H9 (cell line): ENCODE results near the gene STIM2. TPM values are rescaled to one million over a fixed set of nuclear protein-coding genes. Genes with fewer than 3 reads are reported as not detected.

Source experiments
- DNase-seq: peaks from one replicate; pipeline ENCODE4 v3.0.0-alpha.2; 2017
- H2AFZ ChIP-seq: one replicate; pipeline ENCODE4 v1.6.1; 2013; ENCODE audit warnings: mild to moderate bottlenecking, low read length, control low read depth, moderate library complexity
- H2AK5ac ChIP-seq: 2 replicates; pipeline ENCODE4 v1.6.1; 2013; ENCODE audit warnings: low read length, control low read depth, mixed read lengths; ENCODE audit not compliant: insufficient read length
- H2BK120ac ChIP-seq: one replicate; pipeline ENCODE4 v1.6.1; 2013; ENCODE audit warnings: low read depth, mild to moderate bottlenecking, low read length, control low read depth, inconsistent platforms; ENCODE audit not compliant: poor library complexity, severe bottlenecking
- H2BK12ac ChIP-seq: 2 replicates; pipeline ENCODE4 v1.6.1; 2013; ENCODE audit warnings: low read length, control low read depth, mixed read lengths, low read depth; ENCODE audit not compliant: insufficient read length
- H2BK15ac ChIP-seq: 2 replicates; pipeline ENCODE4 v1.6.1; 2013; ENCODE audit warnings: low read depth, low read length, control low read depth
- H2BK20ac ChIP-seq: one replicate; pipeline ENCODE4 v1.6.1; 2013; ENCODE audit warnings: low read depth, mild to moderate bottlenecking, low read length, control low read depth, inconsistent platforms; ENCODE audit not compliant: poor library complexity, severe bottlenecking
- H2BK5ac ChIP-seq: 2 replicates; pipeline ENCODE4 v1.6.1; 2013; ENCODE audit warnings: low read length, control low read depth, mixed read lengths; ENCODE audit not compliant: insufficient read length
- H3K14ac ChIP-seq: 2 replicates; pipeline ENCODE4 v1.6.1; 2013; ENCODE audit warnings: low read length, control low read depth; ENCODE audit not compliant: insufficient read depth
- H3K18ac ChIP-seq: 2 replicates; pipeline ENCODE4 v1.6.1; 2013; ENCODE audit warnings: low read depth, mild to moderate bottlenecking, mixed read lengths, low read length, control low read depth; ENCODE audit not compliant: insufficient read length
- H3K23ac ChIP-seq: 2 replicates; pipeline ENCODE4 v1.6.1; 2013; ENCODE audit warnings: low read length, control low read depth, mixed read lengths, low read depth; ENCODE audit not compliant: insufficient read length
- H3K23me2 ChIP-seq: 2 replicates; pipeline ENCODE4 v1.6.1; 2013; ENCODE audit warnings: low read depth, mild to moderate bottlenecking, mixed read lengths, low read length, control low read depth; ENCODE audit not compliant: insufficient read length, poor library complexity, severe bottlenecking
- H3K27ac ChIP-seq: 2 replicates; pipeline ENCODE4 v1.5.1; 2013; ENCODE audit warnings: low read length, control low read depth, mixed read lengths, low read depth; ENCODE audit not compliant: insufficient read length
- H3K27me3 ChIP-seq: 2 replicates; pipeline ENCODE4 v1.6.1; 2013; ENCODE audit warnings: low read length, control low read depth, inconsistent platforms; ENCODE audit not compliant: insufficient read depth
- H3K4ac ChIP-seq: 2 replicates; pipeline ENCODE4 v1.6.1; 2013; ENCODE audit warnings: low read depth, mild to moderate bottlenecking, control low read depth, inconsistent platforms, low read length, moderate library complexity
- H3K4me1 ChIP-seq: 2 replicates; pipeline ENCODE4 v1.6.1; 2013; ENCODE audit warnings: low read length, control low read depth, inconsistent platforms; ENCODE audit not compliant: insufficient read depth
- H3K4me2 ChIP-seq: 2 replicates; pipeline ENCODE4 v1.6.1; 2013; ENCODE audit warnings: low read length, control low read depth, mixed read lengths; ENCODE audit not compliant: insufficient read length, insufficient read depth
- H3K56ac ChIP-seq: 2 replicates; pipeline ENCODE4 v1.6.1; 2013; ENCODE audit warnings: low read depth, mild to moderate bottlenecking, mixed read lengths, low read length, control low read depth; ENCODE audit not compliant: insufficient read length
- H3K79me1 ChIP-seq: 2 replicates; pipeline ENCODE4 v1.6.1; 2013; ENCODE audit warnings: low read depth, mild to moderate bottlenecking, moderate library complexity, low read length, control low read depth, inconsistent platforms; ENCODE audit not compliant: insufficient read depth, poor library complexity, severe bottlenecking
- H3K79me2 ChIP-seq: 2 replicates; pipeline ENCODE4 v1.6.1; 2013; ENCODE audit warnings: low read length, control low read depth, inconsistent platforms; ENCODE audit not compliant: insufficient read depth
- H3K9ac ChIP-seq: 2 replicates; pipeline ENCODE4 v1.6.1; 2013; ENCODE audit warnings: low read length, control low read depth, mixed read lengths; ENCODE audit not compliant: insufficient read length; ENCODE audit errors: extremely low read depth
- H3K9me3 ChIP-seq: one replicate; pipeline ENCODE4 v1.6.1; 2013; ENCODE audit warnings: low read depth, low read length, inconsistent platforms; ENCODE audit not compliant: control insufficient read depth
- H3T11ph ChIP-seq: one replicate; pipeline ENCODE4 v1.6.1; 2013; ENCODE audit warnings: mild to moderate bottlenecking, low read length, control low read depth, inconsistent platforms
- H4K20me1 ChIP-seq: one replicate; pipeline ENCODE4 v1.6.1; 2013; ENCODE audit not compliant: control insufficient read depth, insufficient read length, insufficient read depth
- H4K5ac ChIP-seq: 2 replicates; pipeline ENCODE4 v1.6.1; 2013; ENCODE audit warnings: low read depth, mild to moderate bottlenecking, mixed read lengths, low read length, control low read depth; ENCODE audit not compliant: insufficient read length
- H4K8ac ChIP-seq: replicated peaks from 2 replicates; pipeline ENCODE4 v1.6.1; 2013; ENCODE audit warnings: low read length, control low read depth, mixed read lengths, low read depth; ENCODE audit not compliant: insufficient read length
- H4K91ac ChIP-seq: 2 replicates; pipeline ENCODE4 v1.6.1; 2013; ENCODE audit warnings: low read depth, mild to moderate bottlenecking, moderate library complexity, mixed read lengths, low read length, control low read depth; ENCODE audit not compliant: insufficient read length
- H3K27ac Mint-ChIP-seq, 3 experiments: 2 replicates in 2 of 3; 3 replicates in 1 of 3; pipeline ENCODE4 v1.8.0; 2020 to 2021; ENCODE audit warnings: mixed read lengths in 3 of 3, mild to moderate bottlenecking in 1 of 3, moderate library complexity in 1 of 3
- H3K27me3 Mint-ChIP-seq: 2 replicates; pipeline ENCODE4 v1.8.0; 2021; ENCODE audit warnings: low read depth, mild to moderate bottlenecking, moderate library complexity, mixed read lengths
- H3K36me3 Mint-ChIP-seq, 3 experiments: 2 replicates in 2 of 3; 3 replicates in 1 of 3; pipeline ENCODE4 v1.8.0; 2020 to 2021; ENCODE audit warnings: low read depth in 3 of 3, mixed read lengths in 3 of 3; ENCODE audit not compliant: insufficient read depth in 1 of 3
- H3K4me1 Mint-ChIP-seq, 2 experiments: 2 replicates each; pipeline ENCODE4 v1.8.0; 2020; ENCODE audit warnings: mixed read lengths in 2 of 2
- H3K4me3 Mint-ChIP-seq, 2 experiments: 2 replicates in 1 of 2; 3 replicates in 1 of 2; pipeline ENCODE4 v1.8.0; 2020 to 2021; ENCODE audit warnings: mild to moderate bottlenecking in 2 of 2, mixed read lengths in 2 of 2, moderate library complexity in 1 of 2
- H3K9me3 Mint-ChIP-seq, 2 experiments: 2 replicates in 1 of 2; 3 replicates in 1 of 2; pipeline ENCODE4 v1.8.0; 2020; ENCODE audit warnings: mild to moderate bottlenecking in 2 of 2, mixed read lengths in 2 of 2, moderate library complexity in 1 of 2
- WGBS: extraction: QIAGEN DNeasy Blood & Tissue Kit; methylation state at CpG from one replicate; pipeline ENCODE4 v1.1.7; 2013; ENCODE audit warnings: missing lambda C conversion rate, low lambda C conversion rate, mixed read lengths; ENCODE audit not compliant: insufficient read length; ENCODE audit errors: extremely low coverage; 5-methylcytosine and 5-hydroxymethylcytosine counted together
- total RNA-seq: library from RNA; stranded (reverse); gene quantifications from 2 replicates; pipeline ENCODE4 v1.2.1, GENCODE V29; 2021
- TF ChIP-seq, protein P1 (sequence below): fragments of 200-600 bp; sonication (generic); conservative IDR thresholded peaks from 3 replicates; pipeline ENCODE4 v1.8.0; 2021; ENCODE audit warnings: antibody characterized with exemption, mild to moderate bottlenecking

STIM2 gene
- total RNA-seq, 1 experiment from 2014 or later: 26.2 TPM

DNA sequence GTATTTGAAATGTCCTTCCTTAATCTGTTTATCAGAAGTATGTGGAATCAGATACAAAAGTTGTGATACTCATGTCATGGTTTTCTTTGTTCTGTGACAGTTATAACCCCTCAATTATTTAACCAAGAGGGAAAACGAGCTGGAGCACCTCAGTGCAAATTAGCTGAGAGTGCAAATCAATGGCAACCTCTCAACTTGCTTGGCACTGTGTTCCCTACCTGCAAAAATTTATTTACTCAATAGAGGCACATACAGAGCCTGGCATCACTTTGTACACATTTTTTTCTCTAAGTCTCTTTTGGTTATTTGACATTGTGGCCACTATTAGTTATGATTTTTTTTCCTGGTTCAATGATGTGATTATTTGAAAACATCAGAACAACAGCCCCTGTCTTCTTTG lies 186.2 kb downstream of the STIM2 start:
- Histone ChIP-seq H4K5ac (no peak overlapping the region), H2BK15ac (no peak overlapping the region), H3K4me2 (no peak overlapping the region), H3K9ac (no peak overlapping the region), H4K20me1 (no peaks in the 10 kb centered on the region), H3K4me1 (no peaks in the 10 kb centered on the region), H3K27ac (no peak overlapping the region), H3K14ac (no peak overlapping the region), H2BK120ac (no peak overlapping the region), H3K18ac (no peak overlapping the region), H3K56ac (no peak overlapping the region), H2BK12ac (no peak overlapping the region), H3K27me3 (no peaks in the 10 kb centered on the region), H3K23me2 (no peaks in the 10 kb centered on the region), H2BK5ac (no peak overlapping the region), H3K4ac (no peak overlapping the region), H3K79me1 (no peaks in the 10 kb centered on the region), H2AFZ (no peak overlapping the region), H4K91ac (no peak overlapping the region), H3K9me3 (no peaks in the 10 kb centered on the region), H2BK20ac (no peak overlapping the region), H3K23ac (no peak overlapping the region), H3K79me2 (no peaks in the 10 kb centered on the region), H3T11ph (no peak overlapping the region), H4K8ac (no peak overlapping the region), H2AK5ac (no peak overlapping the region)
- peaks cover 7 to 15% of the 10 kb centered on the region in 2 experiments for H3K4me1 Mint-ChIP-seq
- peaks cover 2% of the 10 kb centered on the region; the same call in 1 of the 2 replicates for H3K27me3 Mint-ChIP-seq
- H3K4me3 Mint-ChIP-seq: no peak overlapping the region
- no CpG with 5 or more reads among the region's 1 CpG for WGBS
- H3K9me3 Mint-ChIP-seq: no peaks in the 10 kb centered on the region
- no peaks in the 10 kb centered on the region; a peak in 1 of 7 replicates for H3K36me3 Mint-ChIP-seq
- no peak for DNase-seq
- TF ChIP-seq, protein P1, sequence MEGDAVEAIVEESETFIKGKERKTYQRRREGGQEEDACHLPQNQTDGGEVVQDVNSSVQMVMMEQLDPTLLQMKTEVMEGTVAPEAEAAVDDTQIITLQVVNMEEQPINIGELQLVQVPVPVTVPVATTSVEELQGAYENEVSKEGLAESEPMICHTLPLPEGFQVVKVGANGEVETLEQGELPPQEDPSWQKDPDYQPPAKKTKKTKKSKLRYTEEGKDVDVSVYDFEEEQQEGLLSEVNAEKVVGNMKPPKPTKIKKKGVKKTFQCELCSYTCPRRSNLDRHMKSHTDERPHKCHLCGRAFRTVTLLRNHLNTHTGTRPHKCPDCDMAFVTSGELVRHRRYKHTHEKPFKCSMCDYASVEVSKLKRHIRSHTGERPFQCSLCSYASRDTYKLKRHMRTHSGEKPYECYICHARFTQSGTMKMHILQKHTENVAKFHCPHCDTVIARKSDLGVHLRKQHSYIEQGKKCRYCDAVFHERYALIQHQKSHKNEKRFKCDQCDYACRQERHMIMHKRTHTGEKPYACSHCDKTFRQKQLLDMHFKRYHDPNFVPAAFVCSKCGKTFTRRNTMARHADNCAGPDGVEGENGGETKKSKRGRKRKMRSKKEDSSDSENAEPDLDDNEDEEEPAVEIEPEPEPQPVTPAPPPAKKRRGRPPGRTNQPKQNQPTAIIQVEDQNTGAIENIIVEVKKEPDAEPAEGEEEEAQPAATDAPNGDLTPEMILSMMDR: no peak
- H3K27ac Mint-ChIP-seq: no peak overlapping the region
